IMR-90 (cell line): Measurements from ENCODE around the gene MYO1C.

Experiments used
- CHD1 ChIP-seq: IDR thresholded peaks from 2 replicates; pipeline ENCODE4 v1.6.1; 2012; ENCODE audit warnings: low read depth, low read length, improper control_type of control experiment
- CTCF ChIP-seq: conservative IDR thresholded peaks from 2 replicates; pipeline ENCODE4 v1.5.1; 2012; ENCODE audit warnings: mild to moderate bottlenecking, low read depth, low read length, improper control_type of control experiment
- MAFK ChIP-seq: IDR thresholded peaks from 2 replicates; pipeline ENCODE4 v1.6.1; 2012; ENCODE audit warnings: low read depth, low read length, improper control_type of control experiment
- MXI1 ChIP-seq: IDR thresholded peaks from 2 replicates; pipeline ENCODE4 v1.6.1; 2012; ENCODE audit warnings: low read depth, mild to moderate bottlenecking, low read length, moderate library complexity, borderline replicate concordance
- NFE2L2 ChIP-seq: fragments of 150-350 bp; IDR thresholded peaks from 2 replicates; pipeline ENCODE4 v1.6.1; 2016; ENCODE audit warnings: low read depth, mild to moderate bottlenecking, low read length
- POLR2A ChIP-seq: IDR thresholded peaks from 2 replicates; pipeline ENCODE4 v1.6.1; 2012; ENCODE audit warnings: mild to moderate bottlenecking, low read depth, low read length
- RAD21 ChIP-seq: IDR thresholded peaks from 2 replicates; pipeline ENCODE4 v1.6.1; 2012; ENCODE audit warnings: low read length, improper control_type of control experiment

GRCh38 chr17:1496869-1497268, 4.4 kb upstream of the MYO1C start:
- no peak for TF ChIP-seq RAD21
- TF ChIP-seq CTCF = no peak
- TF ChIP-seq POLR2A = no peak
- TF ChIP-seq MAFK = no peak
- no peak for TF ChIP-seq NFE2L2
- no peak for TF ChIP-seq CHD1
- TF ChIP-seq MXI1 = no peak
